ENCODE data around the gene CRACR2B. TPM values are rescaled to one million over a fixed set of nuclear protein-coding genes. Genes with fewer than 3 reads are reported as not detected.

CRACR2B gene
- total RNA-seq, 2 donors from 2014 or later, result 2.6 to 2.9 TPM

DNA sequence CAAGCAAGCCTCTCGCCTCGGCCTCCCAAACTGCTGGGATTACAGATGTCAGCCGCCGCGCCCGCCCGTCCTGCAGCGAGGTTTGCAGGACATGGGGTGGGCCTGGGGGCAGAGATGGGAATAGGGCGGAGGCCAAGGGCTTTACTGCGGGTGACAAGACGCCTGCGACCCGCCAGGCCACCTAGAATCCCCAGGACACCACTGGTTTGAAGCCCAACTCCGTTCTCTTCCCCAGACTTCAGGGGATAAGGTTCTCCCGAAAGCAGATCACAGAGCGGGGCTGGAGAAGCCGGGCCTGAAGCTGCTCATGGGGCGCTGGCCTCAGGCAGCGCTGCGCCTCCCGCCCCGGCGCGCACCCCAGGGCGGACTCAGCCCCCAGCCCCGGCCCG lies 14.3 kb downstream of the CRACR2B start:
- ATAC-seq, result peak; percentile 39 to 62
- no peaks in the 10 kb centered on the region for H3K36me3 Mint-ChIP-seq
- H3K9me3 Mint-ChIP-seq, result no peaks in the 10 kb centered on the region
- no peak for DNase-seq (ENCODE audit: low spot score)
- H3K27ac Mint-ChIP-seq, result peak overlapping the region; percentile 59 to 66
- peaks cover 24 to 31% of the 10 kb centered on the region in 2 donors for H3K4me1 Mint-ChIP-seq (ENCODE audit: low read depth in 2 of 2)
- peak overlapping the region; percentile 84 for H3K4me3 Mint-ChIP-seq
- H3K27me3 Mint-ChIP-seq, result no peaks in the 10 kb centered on the region

DNA sequence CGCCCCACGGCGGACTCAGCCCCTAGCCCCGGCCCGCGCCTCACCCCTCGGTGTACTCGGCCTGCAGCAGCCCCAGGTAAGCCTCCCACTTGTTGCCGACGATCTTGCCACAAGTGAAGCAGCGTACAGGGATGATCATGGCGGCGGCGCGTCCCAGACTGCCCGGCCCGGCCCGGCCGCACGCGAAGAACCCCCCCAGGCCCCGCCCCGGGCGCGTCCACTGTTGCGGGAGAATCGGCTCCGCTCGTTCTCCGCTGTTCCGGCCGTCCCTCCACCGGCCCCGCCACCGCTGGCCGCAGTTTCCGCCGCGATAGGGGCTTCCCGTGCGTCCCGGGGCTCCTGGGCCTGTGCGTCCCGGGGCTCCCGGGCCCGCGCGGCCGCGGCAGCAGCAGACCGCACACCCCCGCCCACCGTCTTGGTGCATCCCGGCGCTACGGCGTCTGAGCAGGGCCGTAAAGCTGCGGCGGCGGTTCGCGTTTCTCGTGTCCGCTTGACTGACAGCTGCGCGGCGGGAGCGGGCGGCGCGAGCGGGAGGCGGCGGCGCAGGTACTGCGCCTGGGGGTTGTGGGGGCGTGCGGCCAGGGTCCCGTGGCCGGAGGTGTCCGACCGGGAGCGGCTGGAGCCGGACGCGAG lies 14.8 kb downstream of the CRACR2B start, which contains the start of the genes POLR2L and TSPAN4:
Gene POLR2L, minus strand, starts transcription at position 160 of the 633 bp plus-strand sequence. Its CDS starts 21 bp downstream, at position 139.
Gene TSPAN4, plus strand, starts transcription at position 483 of the 633 bp plus-strand sequence. CDS start 7,453 bp downstream, outside the sequence.
- peak within 1 kb of the TSS; percentile 84 for H3K4me3 Mint-ChIP-seq
- H3K36me3 Mint-ChIP-seq, result no peaks in the 10 kb centered on the region
- ATAC-seq (peak; percentile 86 to 90), DNase-seq (ENCODE audit: low spot score) (peak; percentile 94)
- peaks cover 21 to 29% of the 10 kb centered on the region in 2 donors for H3K4me1 Mint-ChIP-seq (ENCODE audit: low read depth in 2 of 2)
- no peaks in the 10 kb centered on the region for H3K9me3 Mint-ChIP-seq
- H3K27ac Mint-ChIP-seq, result peak within 1 kb of the TSS; percentile 59 to 66
- no peaks in the 10 kb centered on the region for H3K27me3 Mint-ChIP-seq

- H3K4me1 Mint-ChIP-seq (ENCODE audit: low read depth in 2 of 2), result peaks cover 17 to 25% of the 10 kb centered on the region in 2 donors
- H3K27ac Mint-ChIP-seq, result peak overlapping the region; percentile 18 to 33
- H3K27me3 Mint-ChIP-seq, result no peaks in the 10 kb centered on the region
- DNase-seq (ENCODE audit: low spot score) (no peak), ATAC-seq (peak in 1 of 2 donors; percentile 0)
- peak overlapping the region; percentile 72 for H3K4me3 Mint-ChIP-seq
- H3K9me3 Mint-ChIP-seq, result no peaks in the 10 kb centered on the region
- H3K36me3 Mint-ChIP-seq, result no peaks in the 10 kb centered on the region
These were observed 15.5 kb downstream of the CRACR2B start for GRCh38 chr11:843086-843734.

GRCh38 chr11:843818-844692 lies 16.3 kb downstream of the CRACR2B start:
- Mint-ChIP-seq H3K4me3 (peak overlapping the region; percentile 72), H3K9me3 (no peaks in the 10 kb centered on the region), H3K4me1 (ENCODE audit: low read depth in 2 of 2) (peaks cover 17 to 22% of the 10 kb centered on the region in 2 donors), H3K27me3 (no peaks in the 10 kb centered on the region), H3K36me3 (no peaks in the 10 kb centered on the region), H3K27ac (peak overlapping the region; percentile 18 to 33)
- DNase-seq (ENCODE audit: low spot score), result no peak
- ATAC-seq, result no peak

DNA sequence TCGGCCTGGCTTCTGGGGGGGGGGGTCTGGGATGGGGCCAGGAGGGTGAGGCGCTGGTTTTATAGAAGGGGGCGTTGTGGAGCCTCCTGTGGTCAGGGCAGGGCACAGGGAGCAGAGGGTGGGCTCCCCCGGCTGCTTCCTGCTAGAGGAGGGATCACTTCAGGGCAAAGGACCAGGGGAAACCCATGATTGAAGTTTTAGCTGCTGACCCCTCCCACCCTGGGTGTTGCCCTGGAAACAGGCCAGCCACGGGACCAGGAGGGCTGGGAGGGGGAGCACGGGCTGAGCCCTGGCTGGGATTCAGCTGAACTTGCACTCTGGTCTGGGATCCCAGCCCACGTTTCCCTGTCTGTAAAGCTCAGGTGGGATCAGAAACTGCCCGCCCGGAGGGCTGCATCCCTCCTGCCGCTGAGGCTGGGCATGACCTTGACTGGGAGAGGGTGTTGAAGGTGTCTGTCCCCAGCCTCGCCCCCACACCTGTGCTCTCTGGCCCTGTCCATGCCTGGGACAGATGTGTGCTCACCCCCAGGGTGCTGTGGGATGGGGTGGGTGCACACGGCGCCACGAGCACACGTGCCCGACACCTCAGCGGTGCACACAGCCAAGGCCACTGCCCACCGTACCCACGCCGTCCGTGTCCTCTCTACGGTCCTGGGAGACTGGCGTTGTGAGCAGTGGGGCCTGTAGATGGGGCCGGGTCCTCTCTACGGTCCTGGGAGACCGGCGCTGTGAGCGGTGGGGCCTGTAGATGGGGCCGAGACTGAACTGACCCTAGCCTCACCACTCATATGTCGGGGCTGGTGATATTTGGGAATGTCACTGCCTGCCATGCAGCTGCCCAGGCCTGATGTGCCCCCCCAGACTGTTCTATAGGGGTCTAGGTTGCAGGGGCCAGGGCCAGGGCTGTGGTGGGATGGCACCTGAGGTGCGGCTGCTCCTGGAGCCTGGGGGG lies 17.2 kb downstream of the CRACR2B start:
- Mint-ChIP-seq H3K9me3 (no peaks in the 10 kb centered on the region), H3K36me3 (no peaks in the 10 kb centered on the region), H3K27me3 (no peaks in the 10 kb centered on the region), H3K4me1 (ENCODE audit: low read depth in 2 of 2) (peaks cover 17 to 22% of the 10 kb centered on the region in 2 donors), H3K4me3 (no peak overlapping the region), H3K27ac (no peak overlapping the region)
- DNase-seq (ENCODE audit: low spot score), result no peak
- ATAC-seq, result no peak

GRCh38 chr11:845872-846495 lies 18.3 kb downstream of the CRACR2B start:
- no peaks in the 10 kb centered on the region for H3K9me3 Mint-ChIP-seq
- H3K27me3 Mint-ChIP-seq, result no peaks in the 10 kb centered on the region
- peaks cover 10 to 14% of the 10 kb centered on the region in 2 donors for H3K4me1 Mint-ChIP-seq (ENCODE audit: low read depth in 2 of 2)
- H3K36me3 Mint-ChIP-seq, result no peaks in the 10 kb centered on the region
- H3K4me3 Mint-ChIP-seq, result no peak overlapping the region
- DNase-seq (ENCODE audit: low spot score) (no peak), ATAC-seq (no peak)
- no peak overlapping the region for H3K27ac Mint-ChIP-seq

DNA sequence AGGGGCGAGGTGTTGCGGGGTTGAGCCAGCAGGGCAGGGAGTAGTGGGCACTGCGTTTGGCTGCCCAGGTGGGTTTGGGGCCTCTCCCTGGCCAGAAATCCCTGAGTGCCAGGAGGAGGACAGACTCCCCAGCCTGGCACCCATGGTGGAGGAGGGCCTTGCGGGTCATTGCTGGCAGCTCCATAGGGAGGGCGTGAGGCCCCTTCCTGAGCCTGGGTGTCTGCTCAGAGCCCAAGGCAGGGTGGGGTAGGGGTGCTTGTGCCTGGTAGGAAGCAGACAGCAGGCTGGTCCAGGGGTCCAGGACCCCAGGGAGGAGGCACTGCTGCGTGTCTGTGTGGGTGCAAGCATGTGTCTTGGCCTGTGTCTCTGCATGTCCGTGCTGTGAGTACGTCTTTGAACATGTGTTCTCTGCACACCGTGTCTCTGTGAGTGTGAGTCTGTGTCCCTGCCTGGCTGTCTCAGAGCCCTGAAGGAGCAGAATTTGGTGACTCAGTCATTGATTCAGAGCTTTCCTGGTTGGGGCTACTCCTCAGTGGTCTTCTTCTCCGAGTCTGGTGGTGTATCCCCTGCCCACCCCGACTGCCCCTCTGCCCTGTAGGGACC lies 18.9 kb downstream of the CRACR2B start:
- ATAC-seq, result no peak
- Mint-ChIP-seq H3K36me3 (no peaks in the 10 kb centered on the region), H3K27ac (no peak overlapping the region), H3K4me3 (no peak overlapping the region), H3K27me3 (no peaks in the 10 kb centered on the region), H3K4me1 (ENCODE audit: low read depth in 2 of 2) (peaks cover 6 to 9% of the 10 kb centered on the region in 2 donors), H3K9me3 (no peaks in the 10 kb centered on the region)
- no peak for DNase-seq (ENCODE audit: low spot score)

DNA sequence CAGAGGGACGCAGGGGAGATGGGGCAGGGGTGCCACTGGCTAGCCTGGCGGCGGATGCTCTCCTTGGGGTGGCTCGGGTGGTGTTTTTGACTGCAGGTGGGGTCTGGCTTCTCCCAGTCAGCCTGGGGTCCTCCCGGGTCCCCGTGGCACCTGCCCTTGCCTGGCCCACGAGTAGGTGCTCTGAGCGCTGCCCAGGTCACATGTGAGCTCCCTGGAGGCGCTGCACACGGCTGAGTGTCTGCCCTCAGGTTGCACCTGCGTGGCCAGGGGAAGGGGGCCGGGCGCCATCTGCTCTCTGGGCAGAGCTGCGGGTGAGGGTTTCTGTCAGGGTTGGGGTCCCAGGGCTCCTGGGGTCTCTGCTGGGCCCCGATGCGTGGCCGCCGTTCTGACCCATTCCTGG lies 20.2 kb downstream of the CRACR2B start:
- no peak for DNase-seq (ENCODE audit: low spot score)
- ATAC-seq, result no peak
- H3K9me3 Mint-ChIP-seq, result no peaks in the 10 kb centered on the region
- H3K27ac Mint-ChIP-seq, result no peak overlapping the region
- no peak overlapping the region for H3K4me3 Mint-ChIP-seq
- no peaks in the 10 kb centered on the region for H3K27me3 Mint-ChIP-seq
- peaks cover 6 to 9% of the 10 kb centered on the region in 2 donors for H3K4me1 Mint-ChIP-seq (ENCODE audit: low read depth in 2 of 2)
- H3K36me3 Mint-ChIP-seq, result no peaks in the 10 kb centered on the region

DNA sequence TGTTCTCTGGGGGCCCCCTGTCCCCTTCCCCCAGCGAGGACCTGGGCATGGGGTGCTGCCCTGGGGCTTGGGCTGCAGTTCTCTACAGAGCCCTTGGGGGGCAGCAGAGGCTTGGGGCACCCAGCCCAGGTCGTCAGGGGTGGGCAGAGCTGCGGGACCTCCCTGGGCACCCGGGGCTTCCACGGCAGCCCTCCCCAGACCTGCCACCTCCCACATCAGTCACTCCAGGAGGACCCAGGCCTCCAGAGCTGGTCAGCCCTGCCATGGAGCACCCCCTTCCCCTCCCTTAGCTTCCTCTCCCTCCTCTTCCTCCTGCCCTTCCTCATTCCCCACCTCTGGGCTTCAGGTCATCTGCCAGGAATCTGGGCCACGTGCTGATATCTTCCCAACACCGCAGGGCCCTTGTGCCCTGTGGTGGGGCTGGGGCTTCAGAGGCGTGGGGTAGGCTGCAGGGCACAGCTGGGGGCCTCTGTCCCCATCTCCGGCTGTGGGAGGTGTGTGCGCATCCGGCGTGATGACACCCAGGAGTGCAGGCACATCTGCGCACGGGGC lies 20.7 kb downstream of the CRACR2B start:
- Mint-ChIP-seq H3K4me3 (peak overlapping the region; percentile 34), H3K27me3 (no peaks in the 10 kb centered on the region), H3K36me3 (no peaks in the 10 kb centered on the region), H3K27ac (no peak overlapping the region), H3K9me3 (no peaks in the 10 kb centered on the region), H3K4me1 (ENCODE audit: low read depth in 2 of 2) (peaks cover 4 to 8% of the 10 kb centered on the region in 2 donors)
- ATAC-seq, result peak; percentile 73 to 79
- DNase-seq (ENCODE audit: low spot score), result peak; percentile 72

- H3K27me3 Mint-ChIP-seq, result no peaks in the 10 kb centered on the region
- peak; percentile 29 to 66 for ATAC-seq
These were observed 21.5 kb downstream of the CRACR2B start for GRCh38 chr11:849104-849824.

DNA sequence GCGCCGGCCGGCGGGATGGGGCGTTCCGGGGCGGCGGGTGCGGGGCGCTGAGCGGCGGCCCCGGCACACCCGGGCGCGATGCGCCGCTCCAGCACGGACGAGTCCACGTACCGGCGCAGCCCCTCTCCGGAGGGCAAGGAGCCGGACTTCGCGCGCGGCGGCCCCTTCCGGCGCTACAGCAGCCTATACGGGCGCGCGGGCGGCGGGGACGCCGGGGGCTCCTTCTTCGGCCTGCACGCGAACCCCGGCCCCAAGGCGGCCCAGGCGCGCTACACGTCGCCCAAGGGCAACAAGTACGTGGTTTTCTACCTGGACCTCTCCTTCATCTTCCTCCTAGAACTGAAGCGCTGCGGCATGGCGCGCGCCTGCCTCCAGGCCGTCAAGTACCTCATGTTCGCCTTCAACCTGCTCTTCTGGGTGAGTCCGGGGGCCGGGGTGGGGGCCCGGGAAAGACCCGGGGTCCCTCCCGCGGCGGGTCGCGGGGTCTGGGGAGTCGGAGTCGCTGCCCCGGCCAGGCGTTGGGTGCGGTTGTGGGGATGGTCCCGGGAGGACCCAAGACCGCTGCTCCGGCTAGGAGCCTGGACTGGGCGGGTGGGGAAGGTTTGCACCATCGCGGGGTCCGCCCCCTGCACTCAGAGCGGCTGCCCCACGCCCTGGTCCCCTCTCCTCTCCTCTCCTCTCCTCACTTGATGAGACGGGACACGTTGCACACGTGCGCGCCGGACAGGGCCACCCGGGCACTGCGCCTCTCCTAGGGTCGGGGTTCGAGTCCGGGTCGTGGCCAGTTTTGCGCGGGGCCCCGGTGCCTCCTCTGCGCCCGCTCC lies 22.4 kb downstream of the CRACR2B start:
- Mint-ChIP-seq H3K27me3 (no peaks in the 10 kb centered on the region), H3K36me3 (no peaks in the 10 kb centered on the region), H3K27ac (no peak overlapping the region), H3K9me3 (no peaks in the 10 kb centered on the region), H3K4me1 (ENCODE audit: low read depth in 2 of 2) (peaks cover 0 to 3% of the 10 kb centered on the region in 2 donors), H3K4me3 (peak overlapping the region; percentile 60)
- peak in 1 of 2 donors; percentile 3 for ATAC-seq
- DNase-seq (ENCODE audit: low spot score), result no peak

More at GRCh38 chr11:849104-849824, 21.5 kb downstream of the CRACR2B start:
- H3K4me3 Mint-ChIP-seq, result peak overlapping the region; percentile 63
- H3K27ac Mint-ChIP-seq, result no peak overlapping the region
- no peaks in the 10 kb centered on the region for H3K9me3 Mint-ChIP-seq
- no peak for DNase-seq (ENCODE audit: low spot score)
- H3K4me1 Mint-ChIP-seq (ENCODE audit: low read depth in 2 of 2), result peaks cover 0 to 3% of the 10 kb centered on the region in 2 donors
- H3K36me3 Mint-ChIP-seq, result no peaks in the 10 kb centered on the region
